Right atrium auricular region (tissue), 2 donors: ENCODE measurements around the gene SLC25A22. TPM values are rescaled to one million over a fixed set of nuclear protein-coding genes. Genes with fewer than 3 reads are reported as not detected.

Experiments
- DNase-seq: peaks from one replicate; pipeline ENCODE4 v3.0.0-alpha.2; 2019; ENCODE audit warnings: low spot score
- H3K27ac ChIP-seq, 2 donors: fragments of 200-600 bp; sonication (generic); 1 replicate in 1 of 2; 2 replicates in 1 of 2; pipeline ENCODE4 v1.5.1; 2016 to 2019
- H3K27me3 ChIP-seq, 2 donors: fragments of 200-600 bp; sonication (generic); one replicate each; pipeline versions ENCODE4 v1.5.1 to v1.6.0; 2017 to 2019
- H3K36me3 ChIP-seq: fragments of 200-600 bp; sonication (generic); one replicate; pipeline ENCODE4 v1.5.1; 2016
- H3K4me1 ChIP-seq, 2 donors: fragments of 200-600 bp; sonication (generic); one replicate each; pipeline versions ENCODE4 v1.5.1 to v1.6.0; 2017 to 2019
- H3K4me3 ChIP-seq, 2 donors: fragments of 200-600 bp; sonication (generic); 1 replicate in 1 of 2; 2 replicates in 1 of 2; pipeline ENCODE4 v1.5.1; 2017 to 2019; ENCODE audit warnings: mild to moderate bottlenecking in 1 of 2, moderate library complexity in 1 of 2
- H3K9me3 ChIP-seq, 2 donors: fragments of 200-600 bp; sonication (generic); one replicate each; pipeline ENCODE4 v1.5.1; 2019
- CTCF ChIP-seq, 2 donors: fragments of 200-600 bp; sonication (generic); IDR thresholded peaks; one replicate each; pipeline ENCODE4 v1.5.1; 2019; ENCODE audit warnings: antibody characterized with exemption in 2 of 2
- total RNA-seq, 2 donors: library from RNA; depleted of rRNA; stranded (reverse); fragments of >200 nt; gene quantifications; one replicate each; pipeline ENCODE4 v1.1.0, GENCODE V29; 2016

SLC25A22 gene
- total RNA-seq, 2 donors from 2014 or later, result 2.7 to 5.6 TPM

GRCh38 chr11:779955-780532 lies 18.0 kb downstream of the SLC25A22 start:
- no peak overlapping the region for H3K27ac ChIP-seq
- peaks cover 0 to 44% of the 10 kb centered on the region in 2 donors for H3K4me1 ChIP-seq
- H3K9me3 ChIP-seq, result no peaks in the 10 kb centered on the region
- TF ChIP-seq CTCF (IDR thresholded peaks at IDR 0.05), result no peak
- no peak for DNase-seq
- no peaks in the 10 kb centered on the region for H3K27me3 ChIP-seq
- no peaks in the 10 kb centered on the region for H3K36me3 ChIP-seq
- no peak overlapping the region for H3K4me3 ChIP-seq

GRCh38 chr11:778976-779954 lies 18.8 kb downstream of the SLC25A22 start:
- Histone ChIP-seq H3K9me3 (no peaks in the 10 kb centered on the region), H3K4me1 (peaks cover 0 to 47% of the 10 kb centered on the region in 2 donors), H3K4me3 (no peak overlapping the region), H3K27ac (no peak overlapping the region), H3K36me3 (no peaks in the 10 kb centered on the region), H3K27me3 (no peaks in the 10 kb centered on the region)
- no peak for TF ChIP-seq CTCF (IDR thresholded peaks at IDR 0.05)
- DNase-seq, result no peak

GRCh38 chr11:777288-778255 lies 20.5 kb downstream of the SLC25A22 start, which contains the start of gene GATD1:
GATD1 (minus strand) TSS chr11:777487; CDS start chr11:777462, 25 bp downstream.
- H3K9me3 ChIP-seq, result no peaks in the 10 kb centered on the region
- no peaks in the 10 kb centered on the region for H3K27me3 ChIP-seq
- peak within 1 kb of the TSS; percentile 82 to 89 for H3K27ac ChIP-seq
- peak in 1 of 2 donors; percentile 6 for TF ChIP-seq CTCF (IDR thresholded peaks at IDR 0.05)
- peak; percentile 87 for DNase-seq
- peaks cover 0 to 32% of the 10 kb centered on the region in 2 donors for H3K4me1 ChIP-seq
- H3K4me3 ChIP-seq, result peak within 1 kb of the TSS; percentile 91 to 93
- peaks cover 2% of the 10 kb centered on the region for H3K36me3 ChIP-seq

GRCh38 chr11:776561-777287 lies 21.4 kb downstream of the SLC25A22 start:
- Histone ChIP-seq H3K27me3 (no peaks in the 10 kb centered on the region), H3K4me1 (peaks cover 0 to 32% of the 10 kb centered on the region in 2 donors), H3K9me3 (no peaks in the 10 kb centered on the region), H3K27ac (peak overlapping the region; percentile 82 to 89), H3K4me3 (peak overlapping the region; percentile 91 to 93), H3K36me3 (peaks cover 9% of the 10 kb centered on the region)
- no peak for DNase-seq
- TF ChIP-seq CTCF (IDR thresholded peaks at IDR 0.05), result no peak

- Histone ChIP-seq H3K4me1 (peaks cover 0 to 32% of the 10 kb centered on the region in 2 donors), H3K9me3 (no peaks in the 10 kb centered on the region), H3K27ac (peak overlapping the region in 1 of 2 donors; percentile 89), H3K36me3 (peaks cover 14% of the 10 kb centered on the region), H3K27me3 (no peaks in the 10 kb centered on the region), H3K4me3 (peak overlapping the region; percentile 91 to 93)
- no peak for DNase-seq
- TF ChIP-seq CTCF (IDR thresholded peaks at IDR 0.05), result no peak
These were observed 21.9 kb downstream of the SLC25A22 start for GRCh38 chr11:776263-776560.
